AG20443 (cell line): ENCODE results near the gene GALNT16.

Experiments used
- DNase-seq: peaks from one replicate; pipeline ENCODE4 v3.0.0; 2012; ENCODE audit warnings: low spot score, mixed read lengths

The GALNT16 gene

DNA sequence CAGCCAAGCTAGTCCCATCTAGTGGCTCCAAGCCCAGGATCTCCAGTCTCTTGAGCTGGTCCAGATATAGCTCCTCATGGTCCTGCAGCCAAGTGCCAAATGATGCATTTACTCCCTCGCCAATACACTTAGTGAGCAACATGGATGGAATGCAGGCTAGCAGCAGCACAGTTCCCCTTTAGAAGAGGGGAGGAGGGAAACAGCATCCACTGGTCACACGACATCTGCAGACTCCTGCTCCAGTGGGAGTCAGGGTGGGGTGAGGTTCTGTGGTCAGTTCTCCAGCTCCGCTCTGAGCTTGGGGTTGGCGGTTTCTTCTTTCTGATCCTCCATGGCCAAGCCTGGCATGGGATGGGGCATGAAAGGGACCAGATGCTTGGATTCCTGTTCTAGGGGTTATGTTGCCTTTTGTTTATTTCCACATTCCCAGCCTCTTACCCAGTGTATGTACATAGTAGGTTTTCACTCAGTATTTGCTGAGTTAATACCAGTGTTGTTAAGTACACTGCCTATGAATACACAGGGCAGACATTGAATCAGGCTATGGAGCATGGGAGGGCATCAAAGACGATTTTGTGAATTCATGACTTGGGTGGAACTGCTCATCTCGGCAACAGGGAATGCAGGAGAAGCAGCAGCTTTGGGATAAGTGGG is 57.3 kb downstream of the GALNT16 start:
- DNase-seq, result peak; percentile 99

DNA sequence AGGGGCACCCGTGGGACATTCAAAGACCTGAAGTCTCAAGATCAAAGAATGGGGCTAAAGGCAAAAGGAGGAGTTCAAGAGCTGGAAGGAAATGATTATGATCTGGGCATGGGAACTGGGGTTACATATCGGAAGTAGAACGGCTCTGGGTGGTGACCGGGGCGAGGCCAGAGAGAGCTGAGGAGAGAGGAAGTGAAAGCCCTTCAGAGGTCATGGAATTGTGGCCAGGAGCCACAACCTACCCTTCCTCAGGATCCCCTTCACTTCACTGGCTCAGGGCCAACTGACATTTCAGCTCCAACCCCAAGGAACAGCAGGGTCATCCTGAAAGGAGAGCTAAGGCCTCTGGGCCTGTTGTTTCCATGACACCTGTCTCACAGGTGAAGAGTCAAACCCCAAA is 57.8 kb downstream of the GALNT16 start:
- peak; percentile 18 for DNase-seq

DNA sequence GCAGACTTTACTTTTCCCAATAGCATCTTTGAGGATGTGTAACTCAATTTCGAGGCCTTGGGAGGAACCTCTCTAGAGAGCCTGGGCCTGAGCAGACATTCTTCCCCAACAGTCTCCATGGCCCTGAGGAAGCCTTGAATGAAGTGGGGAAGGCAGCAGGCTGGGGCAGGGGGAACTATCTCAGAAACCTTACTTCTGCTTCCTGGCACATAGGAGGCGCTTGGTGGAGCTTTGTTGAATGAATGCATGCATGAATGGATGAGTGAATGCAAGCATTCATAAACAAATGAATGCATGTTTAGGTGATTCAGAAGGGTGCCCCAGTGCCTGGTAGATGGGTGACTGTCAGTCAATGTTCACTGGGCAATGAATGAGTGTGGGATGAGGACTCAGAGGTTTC is 58.3 kb downstream of the GALNT16 start:
- DNase-seq, result no peak

DNA sequence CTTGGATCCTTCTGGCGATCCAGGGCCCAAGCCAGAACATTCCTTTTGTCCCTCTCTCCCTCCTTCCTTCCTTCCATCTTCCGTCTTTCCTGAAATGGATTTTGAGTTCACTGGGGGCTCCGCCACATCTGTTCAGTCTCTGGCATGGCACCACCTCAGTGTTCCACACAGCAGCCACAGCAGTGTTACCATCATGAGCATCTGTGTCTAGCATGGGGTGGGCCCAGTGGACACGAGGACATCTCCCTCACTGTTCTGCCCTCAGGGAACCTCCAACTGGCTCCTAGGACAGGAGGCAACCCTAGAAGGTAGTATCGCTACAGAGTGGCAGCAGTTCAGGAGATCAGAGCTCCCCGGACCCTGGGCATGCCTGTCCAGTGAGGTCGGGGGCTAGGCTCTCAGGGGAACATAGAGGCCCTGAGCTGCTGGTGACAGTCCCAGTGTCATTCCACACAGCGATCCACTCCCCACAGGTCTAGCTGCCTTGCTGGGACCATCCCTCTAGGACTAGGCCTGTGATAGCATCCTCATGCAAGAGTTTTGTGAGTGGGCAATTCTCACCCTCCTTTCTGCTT is 59.0 kb downstream of the GALNT16 start:
- no peak for DNase-seq

DNA sequence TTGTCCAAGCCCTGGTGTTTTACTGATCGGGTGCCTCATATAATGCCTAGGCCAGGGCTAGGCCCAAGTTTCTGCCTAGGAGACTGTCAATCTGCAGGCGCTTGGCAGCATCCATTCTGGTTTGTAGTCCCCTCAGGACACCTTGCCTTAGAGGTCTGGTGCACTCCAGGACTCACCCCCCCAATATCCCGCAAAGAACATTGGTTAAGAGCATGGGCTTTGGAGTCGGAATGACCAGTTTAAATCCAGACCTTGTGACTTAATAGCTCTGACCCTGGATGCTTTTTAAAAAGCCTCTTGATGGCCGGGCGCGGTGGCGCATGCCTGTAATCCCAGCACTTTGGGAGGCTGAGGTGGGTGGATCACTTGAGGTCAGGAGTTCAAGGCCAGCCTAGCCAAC is 60.0 kb downstream of the GALNT16 start:
- DNase-seq, result no peak

DNA sequence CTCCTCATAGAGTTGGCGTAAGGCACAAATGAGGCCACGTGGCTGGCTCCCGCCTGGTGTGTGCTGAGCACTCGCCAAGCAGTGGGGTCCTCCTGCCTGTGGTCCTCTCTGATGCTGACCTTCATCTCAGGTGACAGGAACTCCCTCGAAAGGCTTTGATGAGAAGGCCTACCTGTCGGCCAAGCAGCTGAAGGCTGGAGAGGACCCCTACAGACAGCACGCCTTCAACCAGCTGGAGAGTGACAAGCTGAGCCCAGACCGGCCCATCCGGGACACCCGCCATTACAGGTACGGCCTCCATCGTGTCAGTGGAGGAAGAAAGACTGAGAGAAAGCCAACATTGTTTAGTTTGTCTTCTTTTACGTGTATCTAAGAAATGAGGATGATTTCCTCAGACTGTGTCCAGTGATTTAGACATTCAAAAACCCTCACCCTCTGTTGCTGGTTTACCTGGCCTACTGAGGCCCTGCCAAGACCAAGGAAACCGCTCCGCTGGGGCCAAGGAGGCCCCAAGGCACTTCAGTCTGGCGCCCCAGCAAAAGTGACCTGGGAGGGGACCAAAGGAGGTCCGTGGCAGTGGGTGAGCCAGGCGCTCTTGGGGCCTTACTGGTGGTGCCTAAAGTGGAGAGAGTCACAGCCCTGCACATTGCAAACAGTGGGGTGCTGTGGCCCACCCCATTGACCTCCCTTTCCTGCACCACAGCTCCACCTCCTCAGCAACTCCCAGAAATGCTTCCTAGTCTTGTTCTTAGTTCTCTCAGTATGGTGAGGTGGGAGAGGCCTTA is 60.8 kb downstream of the GALNT16 start:
- DNase-seq, result no peak

DNA sequence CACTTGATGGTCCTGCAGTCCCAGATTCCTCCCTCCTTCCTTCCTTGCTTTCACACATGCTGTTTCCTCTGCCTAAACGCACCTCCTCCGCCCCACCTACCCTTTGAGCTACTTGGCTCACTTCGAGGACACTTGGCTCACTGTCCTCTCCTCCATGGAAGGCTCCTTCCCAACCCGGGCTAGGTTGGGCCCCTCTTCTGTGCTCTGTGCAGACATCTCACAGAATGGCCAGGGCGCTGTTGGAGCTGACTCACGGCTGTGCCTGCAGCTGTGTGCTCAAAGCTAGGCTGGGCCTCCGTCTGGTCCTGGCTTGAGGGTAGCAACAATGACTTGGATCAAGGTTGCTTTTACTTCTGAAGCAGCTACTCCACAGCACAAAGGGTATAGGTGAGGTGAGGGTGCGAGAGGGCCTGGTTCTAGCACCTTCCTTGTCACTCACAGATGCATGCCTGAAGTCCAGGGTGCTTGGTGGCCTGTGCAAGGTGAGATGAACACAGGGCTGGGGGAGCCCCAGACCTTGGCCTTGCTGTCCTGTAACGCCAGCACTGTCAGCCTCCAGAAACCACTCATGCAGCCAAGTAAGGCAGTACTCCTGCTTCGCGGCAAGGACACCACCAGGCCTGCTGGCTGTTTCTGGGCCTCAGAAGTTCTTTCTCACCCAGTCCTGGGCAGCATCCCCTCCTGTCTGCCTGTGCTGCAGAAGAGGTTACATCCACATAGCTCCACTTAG is 61.8 kb downstream of the GALNT16 start:
- no peak for DNase-seq

DNA sequence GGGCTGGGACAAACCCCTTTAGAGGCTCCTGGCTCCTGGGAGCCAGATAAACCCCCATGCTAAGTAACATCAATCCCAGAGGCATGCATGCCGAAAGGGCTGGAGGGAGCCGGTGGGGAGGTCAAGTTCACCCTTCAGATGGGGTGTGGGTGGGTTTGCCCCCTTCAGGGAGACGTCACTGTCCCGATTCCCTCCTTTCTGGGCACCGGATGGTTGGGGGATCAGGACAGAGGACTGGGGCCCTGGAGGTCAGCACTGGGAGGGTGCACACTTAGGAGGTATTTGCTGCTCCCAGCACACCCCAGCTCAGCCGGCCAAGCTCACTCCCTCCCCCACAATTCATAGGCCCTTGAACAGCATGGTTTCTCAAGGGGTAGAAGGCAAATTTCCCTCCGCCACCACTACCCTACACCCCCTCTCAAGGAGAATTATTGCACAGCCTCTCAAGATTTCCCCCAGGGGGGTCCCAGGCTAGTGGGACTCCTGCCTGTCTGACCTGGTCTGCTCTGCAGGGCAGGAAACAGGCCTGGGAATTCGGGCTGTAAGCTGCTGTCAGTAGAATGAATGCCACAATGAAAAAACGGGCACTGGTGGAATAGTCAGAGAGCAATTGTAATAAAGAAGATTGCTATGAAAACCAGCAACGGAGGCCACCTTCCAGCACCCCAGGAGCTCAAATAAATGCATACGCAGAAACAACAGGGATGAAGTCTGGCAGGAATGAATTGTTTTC is 63.5 kb downstream of the GALNT16 start:
- DNase-seq, result no peak

DNA sequence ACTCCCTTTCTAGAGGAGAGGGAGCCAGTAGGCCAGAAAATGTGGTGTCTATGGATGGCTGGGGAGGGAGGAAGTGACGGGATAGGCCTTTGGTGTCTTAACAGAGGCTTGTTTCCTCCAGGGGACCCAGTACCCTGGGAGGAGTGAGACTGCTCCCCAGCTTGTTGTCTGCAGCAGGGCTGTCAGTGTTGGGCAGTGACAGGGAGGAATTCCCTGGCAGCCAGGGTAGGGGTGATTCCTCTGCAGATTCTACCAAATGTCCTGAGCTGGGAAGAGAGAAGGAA is 64.0 kb downstream of the GALNT16 start:
- no peak for DNase-seq

DNA sequence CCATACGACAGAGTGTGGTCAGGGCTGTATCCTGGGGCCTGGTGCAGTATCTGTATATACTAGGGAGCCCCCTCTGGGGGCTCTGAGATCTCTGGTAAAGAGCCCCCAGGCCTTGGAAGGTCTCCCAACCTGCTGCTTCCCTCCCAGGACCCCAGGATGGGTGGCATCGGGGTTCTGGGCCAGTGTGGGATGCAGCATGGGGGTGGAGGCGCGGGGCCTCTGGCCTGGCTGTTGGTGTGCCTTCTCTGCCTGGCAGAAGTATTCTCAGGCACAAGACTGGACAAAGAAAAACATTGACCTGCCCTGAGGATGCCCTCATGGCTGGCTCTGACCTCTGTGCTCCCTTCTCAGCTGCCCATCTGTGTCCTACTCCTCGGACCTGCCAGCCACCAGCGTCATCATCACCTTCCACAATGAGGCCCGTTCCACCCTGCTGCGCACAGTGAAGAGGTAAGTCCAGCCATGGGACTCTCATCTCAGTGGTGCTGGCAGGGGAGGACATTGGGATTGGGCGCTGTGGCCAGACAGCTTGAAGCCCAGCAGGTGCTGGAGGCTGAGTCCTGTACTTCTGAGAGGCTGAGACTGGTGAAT is 64.5 kb downstream of the GALNT16 start:
- DNase-seq, result no peak

DNA sequence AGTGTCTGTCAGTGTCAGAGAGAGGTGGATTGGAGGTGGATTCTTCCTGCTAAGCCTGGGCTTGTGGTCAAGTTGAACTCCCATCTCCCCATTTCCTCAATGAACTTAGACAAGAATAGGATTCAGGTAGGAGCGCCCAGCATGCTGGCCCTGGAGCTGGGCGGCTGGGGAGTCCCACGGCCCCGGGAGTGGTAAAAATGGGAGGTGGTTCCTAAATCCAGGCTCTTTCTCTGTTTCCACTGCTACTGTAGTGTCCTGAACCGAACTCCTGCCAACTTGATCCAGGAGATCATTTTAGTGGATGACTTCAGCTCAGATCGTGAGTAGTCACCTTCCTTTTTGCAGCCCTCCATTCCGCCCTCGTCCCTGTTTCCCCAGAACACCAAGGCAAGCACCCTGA is 65.1 kb downstream of the GALNT16 start:
- no peak for DNase-seq

DNA sequence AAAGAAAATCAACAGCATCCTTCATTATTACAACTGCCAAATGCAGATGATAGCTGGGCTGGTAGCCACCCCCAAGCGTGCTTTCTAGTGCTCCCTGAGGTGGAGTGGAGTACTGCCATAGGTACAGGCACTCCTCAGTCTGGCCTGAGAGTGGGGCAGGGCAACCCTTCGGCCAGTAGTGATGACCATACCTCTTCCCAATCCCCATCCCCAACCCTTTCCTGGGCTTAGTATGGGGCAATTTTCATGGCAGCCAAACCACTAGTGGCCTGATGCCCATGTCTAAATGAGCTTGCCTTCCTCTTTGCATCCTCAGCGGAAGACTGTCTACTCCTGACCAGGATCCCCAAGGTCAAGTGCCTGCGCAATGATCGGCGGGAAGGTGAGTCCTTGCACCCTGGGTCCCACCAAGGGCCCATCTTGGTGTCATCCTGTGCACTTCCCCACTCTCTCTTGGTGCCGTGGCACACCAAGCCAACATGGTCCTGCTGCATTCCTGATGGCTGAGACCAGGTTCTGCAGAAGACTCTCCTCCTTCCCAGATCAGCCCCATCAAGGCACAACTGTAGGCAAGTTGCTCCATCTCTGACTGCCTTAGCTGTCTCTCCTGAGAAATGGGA is 65.8 kb downstream of the GALNT16 start:
- DNase-seq, result no peak

DNA sequence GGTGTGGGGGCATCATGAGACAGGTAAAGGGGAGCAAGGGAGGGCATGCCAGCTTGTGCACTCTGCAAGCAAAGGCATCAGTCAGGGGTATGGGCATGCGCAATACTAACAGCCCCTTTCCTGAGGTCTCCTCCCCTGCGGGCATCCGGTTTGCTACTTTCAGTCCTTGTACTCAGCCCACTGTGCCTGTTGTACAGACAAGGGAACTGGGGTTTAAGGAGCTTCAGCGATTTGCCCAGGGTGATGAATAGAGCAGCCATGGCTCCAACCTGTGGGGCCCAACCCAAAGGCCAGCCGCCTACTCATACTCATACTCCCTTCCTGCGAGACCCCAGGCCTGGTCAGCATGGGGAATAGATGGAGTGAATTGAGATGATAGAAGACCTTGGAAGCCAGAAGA is 66.7 kb downstream of the GALNT16 start:
- DNase-seq, result no peak

DNA sequence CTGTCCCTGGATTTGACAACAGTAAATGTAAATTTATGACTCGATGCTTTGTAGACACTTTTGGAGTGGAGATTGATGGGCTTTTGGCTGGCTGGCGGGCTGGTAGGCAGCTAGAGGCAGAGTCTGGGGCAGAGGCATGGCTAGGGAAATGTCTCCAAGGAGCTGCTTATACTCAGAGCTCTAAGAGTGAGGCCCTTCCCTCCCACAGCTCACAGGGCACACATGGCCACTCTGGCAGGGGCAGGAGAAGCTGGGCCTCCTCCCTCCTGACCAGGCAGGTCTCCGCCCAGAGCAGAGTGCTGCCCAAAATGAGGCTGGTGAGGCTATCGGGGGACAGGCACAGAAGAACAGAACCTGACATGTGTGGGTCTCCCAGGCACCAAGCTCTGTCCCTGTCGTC is 67.5 kb downstream of the GALNT16 start:
- no peak for DNase-seq

DNA sequence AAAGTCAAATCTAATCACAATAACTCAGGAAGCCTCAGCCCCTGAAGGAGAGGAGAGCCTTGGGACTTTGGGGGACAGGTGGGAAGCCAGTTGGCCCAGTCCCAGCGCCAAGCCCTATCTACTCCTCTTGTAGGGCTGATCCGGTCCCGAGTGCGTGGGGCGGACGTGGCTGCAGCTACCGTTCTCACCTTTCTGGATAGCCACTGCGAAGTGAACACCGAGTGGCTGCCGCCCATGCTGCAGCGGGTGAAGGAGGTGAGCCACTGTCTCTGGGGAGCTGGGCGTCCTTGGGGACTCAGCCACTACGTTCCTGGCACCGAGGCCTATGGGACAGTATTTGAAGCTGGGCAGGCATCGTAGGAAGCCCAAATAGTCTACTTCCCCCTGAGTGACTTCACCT is 68.4 kb downstream of the GALNT16 start:
- no peak for DNase-seq

DNA sequence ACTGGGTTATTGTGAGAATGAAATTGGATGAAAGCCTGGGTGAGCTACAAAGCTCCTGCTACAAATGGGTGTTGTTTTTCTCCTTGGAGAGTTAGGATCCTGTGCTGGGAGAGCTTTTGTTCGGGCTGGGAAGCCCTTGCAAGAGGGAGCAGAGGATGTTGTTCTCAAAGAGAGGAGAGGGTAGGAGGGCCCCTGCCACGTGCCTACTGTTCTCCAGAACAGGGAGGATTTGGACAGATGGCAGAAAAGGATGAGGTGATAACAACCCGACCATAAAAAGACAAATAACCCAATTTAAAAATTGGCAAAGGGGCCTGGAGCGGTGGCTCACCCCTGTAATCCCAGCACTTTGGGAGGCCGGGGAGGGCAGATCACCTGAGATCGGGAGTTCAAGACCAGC is 68.8 kb downstream of the GALNT16 start:
- no peak for DNase-seq

DNA sequence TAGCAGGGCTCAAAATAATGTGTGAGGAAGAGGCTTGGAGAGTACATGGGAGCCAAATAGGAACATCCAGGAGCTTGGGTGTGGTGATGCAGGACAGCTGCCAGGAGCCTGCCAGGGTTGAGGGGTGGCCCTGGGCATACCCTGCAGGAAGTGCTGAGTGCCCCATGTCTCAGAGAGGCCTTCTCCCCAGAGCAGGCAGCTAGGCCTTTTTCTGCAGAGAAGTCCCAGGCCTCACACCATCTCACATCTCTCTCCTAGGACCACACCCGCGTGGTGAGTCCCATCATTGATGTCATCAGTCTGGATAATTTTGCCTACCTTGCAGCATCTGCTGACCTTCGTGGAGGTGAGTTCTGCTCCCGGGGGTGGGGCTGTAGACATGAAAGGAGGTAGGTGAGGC is 71.2 kb downstream of the GALNT16 start:
- no peak for DNase-seq

DNA sequence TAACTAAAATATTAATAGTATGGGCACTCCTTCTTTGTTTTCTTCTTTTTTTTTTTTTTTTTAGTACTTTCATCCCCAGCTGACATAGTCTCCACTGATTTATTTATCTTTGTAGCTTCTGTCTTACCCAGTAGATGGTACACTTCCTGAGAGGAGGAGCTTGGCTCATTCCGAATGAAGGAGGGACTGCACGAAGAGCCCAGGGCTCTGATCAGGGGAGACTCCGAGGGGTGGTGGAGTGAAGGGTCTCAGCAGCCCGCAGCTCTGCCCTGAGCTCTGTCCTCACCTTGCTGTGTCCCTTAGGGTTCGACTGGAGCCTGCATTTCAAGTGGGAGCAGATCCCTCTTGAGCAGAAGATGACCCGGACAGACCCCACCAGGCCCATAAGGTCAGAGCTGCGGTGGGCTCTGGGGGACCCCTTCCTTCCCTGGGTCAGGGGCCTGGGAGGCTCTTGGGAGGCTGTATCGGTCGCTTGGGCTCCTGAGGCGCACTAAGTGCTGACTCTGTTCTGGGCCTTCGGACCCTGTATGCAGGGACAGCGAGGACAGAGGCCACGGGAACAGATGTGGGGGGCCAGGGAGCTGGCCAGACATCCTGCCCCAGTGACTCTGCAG is 72.9 kb downstream of the GALNT16 start:
- no peak for DNase-seq

DNA sequence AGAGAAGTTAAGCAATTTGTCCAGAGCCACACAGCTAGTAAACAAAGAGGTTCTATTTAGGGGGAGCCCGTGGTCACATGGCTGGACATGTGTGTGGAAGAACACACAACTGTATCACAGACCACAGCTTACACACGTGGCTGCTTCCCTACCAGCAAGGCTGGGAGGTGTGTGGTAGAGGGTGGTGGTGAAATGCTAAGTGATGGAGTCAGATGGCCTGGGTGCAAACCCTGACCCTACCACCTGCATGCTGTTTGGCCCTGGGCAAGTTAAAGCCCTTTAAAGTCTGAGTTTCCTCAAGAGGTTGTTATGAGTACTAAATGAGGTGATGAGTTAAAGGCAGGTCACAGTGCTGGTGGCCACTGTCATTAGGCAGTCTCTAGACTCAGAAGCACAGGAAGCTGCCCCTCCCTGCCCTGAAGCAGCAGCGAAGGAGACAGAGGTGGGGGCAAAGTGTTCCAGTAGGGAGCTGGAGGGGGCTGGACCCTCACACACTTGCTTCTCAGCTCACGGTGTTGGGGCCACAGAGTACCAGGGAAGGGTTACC is 73.9 kb downstream of the GALNT16 start:
- DNase-seq, result no peak

DNA sequence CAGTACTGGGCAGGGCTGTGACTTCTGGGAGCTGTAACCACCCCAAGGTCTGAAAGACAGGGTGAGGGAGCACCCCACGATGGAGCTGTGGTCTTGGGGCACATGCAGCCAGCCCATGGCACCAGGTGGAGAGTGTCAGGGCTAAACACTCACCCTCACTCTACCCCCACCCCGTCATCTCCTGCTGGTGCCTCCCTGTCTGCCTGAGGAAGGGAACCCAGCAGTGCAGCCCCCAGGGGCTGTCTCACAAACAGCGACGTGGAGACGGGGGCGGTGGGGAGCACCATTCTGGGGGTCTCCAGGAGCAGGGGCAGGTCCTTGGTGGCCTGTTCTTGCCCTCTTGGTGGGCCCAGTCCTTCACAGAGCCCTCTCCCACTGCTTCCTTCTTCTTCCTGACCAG is 74.6 kb downstream of the GALNT16 start:
- no peak for DNase-seq

DNA sequence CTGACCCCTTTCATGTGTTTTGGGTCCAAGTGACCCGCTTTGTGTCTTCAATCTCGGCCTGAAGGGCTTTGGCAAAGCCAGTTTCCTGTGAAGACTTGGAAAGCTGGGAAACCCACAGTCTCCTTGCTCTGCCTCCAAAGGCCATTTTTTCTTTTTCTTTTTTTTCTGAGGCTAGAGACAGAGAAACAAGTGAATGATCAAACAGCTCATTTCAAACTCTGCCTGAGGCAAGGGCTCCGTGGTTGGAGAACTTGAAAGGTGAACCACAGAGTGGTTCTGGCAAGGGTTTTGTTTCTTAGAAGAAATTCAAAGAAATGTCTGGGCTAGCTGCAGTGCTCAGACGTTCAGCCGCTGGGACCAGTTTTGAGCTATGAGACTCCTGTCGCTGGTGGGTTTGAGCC is 75.4 kb downstream of the GALNT16 start:
- no peak for DNase-seq
